DMS114 treated with DMSO at 0.1 percent for 48 hours (cell line): ENCODE results near the gene RIN3.
"Not testable (repeated sequence)": the region's sequence is repeated elsewhere in the genome, so short reads cannot be mapped to it uniquely, and the experiment has no call there.

ENCODE experiments used
- DNase-seq: peaks from one replicate; lab custom pipeline; 2025; ENCODE audit not compliant: unreplicated experiment; lab: John Stamatoyannopoulos, UW

The RIN3 gene

GRCh38 chr14:92659765-92660561, 146.4 kb downstream of the RIN3 start:
- DNase-seq: no peak

GRCh38 chr14:92660571-92660970, 147.0 kb downstream of the RIN3 start:
- DNase-seq: no peak

GRCh38 chr14:92663049-92663448, 149.5 kb downstream of the RIN3 start:
- DNase-seq: no peak

- no peak for DNase-seq
Measured at GRCh38 chr14:92665661-92666110, 152.1 kb downstream of the RIN3 start.

GRCh38 chr14:92666251-92666650, 152.7 kb downstream of the RIN3 start:
- no peak for DNase-seq

- DNase-seq: no peak
Measured at GRCh38 chr14:92668276-92668973, 154.8 kb downstream of the RIN3 start.

- DNase-seq: no peak
Measured at GRCh38 chr14:92670160-92670559, 156.6 kb downstream of the RIN3 start.

GRCh38 chr14:92670643-92671366, 157.2 kb downstream of the RIN3 start:
- no peak for DNase-seq

- no peak for DNase-seq
Measured at GRCh38 chr14:92673601-92674150, 160.1 kb downstream of the RIN3 start.

- no peak for DNase-seq
Measured at GRCh38 chr14:92675421-92675820, 161.8 kb downstream of the RIN3 start.

GRCh38 chr14:92675976-92676375, 162.4 kb downstream of the RIN3 start:
- DNase-seq: no peak

GRCh38 chr14:92676403-92677086, 163.0 kb downstream of the RIN3 start:
- no peak for DNase-seq

- no peak for DNase-seq
Measured at GRCh38 chr14:92677087-92677668, 163.6 kb downstream of the RIN3 start.

GRCh38 chr14:92677955-92678354, 164.4 kb downstream of the RIN3 start:
- no peak for DNase-seq

- no peak for DNase-seq
Measured at GRCh38 chr14:92678766-92679165, 165.2 kb downstream of the RIN3 start.

GRCh38 chr14:92679246-92679645, 165.7 kb downstream of the RIN3 start:
- DNase-seq: no peak

- DNase-seq: not testable (repeated sequence)
Measured at GRCh38 chr14:92680330-92680729, 166.7 kb downstream of the RIN3 start.

GRCh38 chr14:92680781-92681650, 167.4 kb downstream of the RIN3 start:
- peak; percentile 32 for DNase-seq

- no peak for DNase-seq
Measured at GRCh38 chr14:92683041-92683440, 169.5 kb downstream of the RIN3 start.
